IPS DF 6.9 (cell line): ENCODE data around the gene KRT85.

ENCODE experiments used
- DNase-seq: peaks from one replicate; pipeline ENCODE4 v3.0.0-alpha.2; 2013; ENCODE audit warnings: low read depth, low spot score
- H3K27ac ChIP-seq: one replicate; pipeline ENCODE4 v1.5.1; 2013; ENCODE audit warnings: low read length, control low read depth
- H3K27me3 ChIP-seq: 2 replicates; pipeline ENCODE4 v1.6.1; 2013; ENCODE audit warnings: mild to moderate bottlenecking, low read length; ENCODE audit not compliant: control insufficient read depth, insufficient read depth
- H3K36me3 ChIP-seq: 2 replicates; pipeline ENCODE4 v1.6.1; 2013; ENCODE audit warnings: low read length; ENCODE audit not compliant: control insufficient read depth, insufficient read depth
- H3K4me1 ChIP-seq: 2 replicates; pipeline ENCODE4 v1.6.1; 2013; ENCODE audit warnings: low read length; ENCODE audit not compliant: control insufficient read depth, insufficient read depth
- H3K4me3 ChIP-seq: 2 replicates; pipeline ENCODE4 v1.5.1; 2013; ENCODE audit warnings: mild to moderate bottlenecking, low read length
- H3K9me3 ChIP-seq: 2 replicates; pipeline ENCODE4 v1.6.1; 2013; ENCODE audit warnings: low read length, inconsistent platforms; ENCODE audit not compliant: control insufficient read depth, insufficient read depth
- WGBS: extraction: QIAGEN DNeasy Blood & Tissue Kit; methylation state at CpG from one replicate; pipeline ENCODE4 v1.1.7; 2013; ENCODE audit warnings: mixed read lengths, missing lambda C conversion rate; ENCODE audit not compliant: insufficient read length, insufficient coverage; 5-methylcytosine and 5-hydroxymethylcytosine counted together

Gene KRT85

DNA sequence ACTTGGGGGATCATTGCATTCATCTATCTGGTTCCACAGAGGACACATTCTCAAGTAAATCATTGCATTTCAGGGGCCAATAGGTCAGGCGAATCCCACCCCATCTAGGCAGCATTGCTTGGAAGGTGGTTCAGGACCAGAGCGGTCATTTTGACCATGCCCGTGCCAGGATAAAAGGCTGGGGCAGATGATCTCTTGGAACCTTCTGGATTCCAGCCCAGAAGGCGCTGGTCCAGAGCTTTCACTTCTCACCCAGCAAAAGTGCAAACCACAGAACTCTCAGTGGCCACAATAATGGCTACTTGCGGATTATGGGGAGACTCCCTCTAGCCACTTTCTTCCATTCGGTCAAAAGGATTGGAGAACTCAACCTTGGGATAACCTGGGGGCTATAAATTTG lies 595 bp upstream of the KRT85 start:
- H3K4me1 ChIP-seq, result no peaks in the 10 kb centered on the region
- H3K4me3 ChIP-seq, result no peak overlapping the region
- no CpG with 5 or more reads among the region's 6 CpGs for WGBS
- no peak for DNase-seq
- H3K27ac ChIP-seq, result no peak overlapping the region
- H3K36me3 ChIP-seq, result no peaks in the 10 kb centered on the region
- H3K9me3 ChIP-seq, result no peaks in the 10 kb centered on the region
- H3K27me3 ChIP-seq, result no peaks in the 10 kb centered on the region

- no peaks in the 10 kb centered on the region for H3K9me3 ChIP-seq
- H3K4me1 ChIP-seq, result no peaks in the 10 kb centered on the region; the same call in 1 of the 2 replicates
- H3K36me3 ChIP-seq, result no peaks in the 10 kb centered on the region
- H3K4me3 ChIP-seq, result no peak overlapping the region
- no peak overlapping the region for H3K27ac ChIP-seq
- H3K27me3 ChIP-seq, result no peaks in the 10 kb centered on the region
- DNase-seq, result no peak
- WGBS, result no CpG with 5 or more reads among the region's 14 CpGs
Observed at GRCh38 chr12:52364901-52365489, 2.3 kb downstream of the KRT85 start.

DNA sequence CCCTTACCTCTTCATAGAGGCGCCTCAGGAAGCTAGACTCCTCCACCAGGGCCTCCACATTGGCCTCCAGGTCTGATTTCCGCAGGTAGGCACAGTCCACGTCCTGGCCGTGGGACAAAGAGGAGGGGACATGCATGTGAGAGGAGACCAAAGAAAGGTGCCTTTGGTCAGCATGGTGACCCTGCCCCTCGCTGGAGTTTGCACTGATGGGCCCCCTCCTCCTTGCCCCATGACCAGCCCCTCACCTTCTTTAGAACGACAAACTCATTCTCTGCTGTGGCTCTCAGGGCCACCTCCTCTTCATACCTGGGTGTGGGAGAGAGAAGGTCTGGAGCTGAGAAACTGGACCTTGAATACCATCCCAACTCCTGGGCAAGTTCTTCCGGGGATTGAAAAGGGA lies 3.2 kb downstream of the KRT85 start:
- H3K4me1 ChIP-seq, result no peaks in the 10 kb centered on the region; the same call in 1 of the 2 replicates
- DNase-seq, result no peak
- H3K27ac ChIP-seq, result no peak overlapping the region
- no peak overlapping the region for H3K4me3 ChIP-seq
- H3K9me3 ChIP-seq, result no peaks in the 10 kb centered on the region
- no peaks in the 10 kb centered on the region for H3K27me3 ChIP-seq
- no CpG with 5 or more reads among the region's 7 CpGs for WGBS
- H3K36me3 ChIP-seq, result no peaks in the 10 kb centered on the region

GRCh38 chr12:52363111-52363679 lies 4.1 kb downstream of the KRT85 start:
- WGBS, result no CpG with 5 or more reads among the region's 12 CpGs
- H3K9me3 ChIP-seq, result no peaks in the 10 kb centered on the region
- no peak overlapping the region for H3K4me3 ChIP-seq
- DNase-seq, result no peak
- H3K36me3 ChIP-seq, result no peaks in the 10 kb centered on the region
- H3K27me3 ChIP-seq, result no peaks in the 10 kb centered on the region
- H3K4me1 ChIP-seq, result no peaks in the 10 kb centered on the region; the same call in 1 of the 2 replicates
- no peak overlapping the region for H3K27ac ChIP-seq

- Histone ChIP-seq H3K9me3 (no peaks in the 10 kb centered on the region), H3K36me3 (no peaks in the 10 kb centered on the region), H3K27me3 (no peaks in the 10 kb centered on the region), H3K4me1 (no peaks in the 10 kb centered on the region; the same call in 1 of the 2 replicates), H3K27ac (no peak overlapping the region), H3K4me3 (no peak overlapping the region)
- DNase-seq, result no peak
- WGBS, result no CpG with 5 or more reads among the region's 11 CpGs
Observed at GRCh38 chr12:52362118-52362726, 5.1 kb downstream of the KRT85 start.

DNA sequence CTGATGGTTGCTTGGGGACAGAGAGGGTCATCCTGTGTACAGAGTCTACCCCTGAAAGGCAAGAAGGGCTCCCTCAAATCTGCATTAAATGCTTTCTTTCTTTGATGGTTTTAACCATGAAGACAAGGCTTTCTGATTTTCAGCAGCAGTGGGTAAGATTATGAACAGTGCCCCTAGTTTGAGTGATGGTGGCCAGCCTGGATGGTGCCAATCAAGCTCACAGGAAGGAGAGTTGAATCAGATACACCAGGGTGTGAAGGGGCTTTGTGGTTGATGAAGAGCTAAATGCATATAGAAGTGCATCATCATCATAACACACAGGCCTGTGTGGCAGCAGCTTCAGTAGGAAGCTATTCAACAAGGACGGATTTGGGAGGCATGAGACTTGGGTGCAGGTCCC lies 5.7 kb downstream of the KRT85 start:
- H3K36me3 ChIP-seq, result no peaks in the 10 kb centered on the region
- H3K4me3 ChIP-seq, result no peak overlapping the region
- H3K27me3 ChIP-seq, result no peaks in the 10 kb centered on the region
- no peaks in the 10 kb centered on the region for H3K9me3 ChIP-seq
- no CpG with 5 or more reads among the region's 1 CpG for WGBS
- H3K27ac ChIP-seq, result no peak overlapping the region
- no peaks in the 10 kb centered on the region; the same call in 1 of the 2 replicates for H3K4me1 ChIP-seq
- DNase-seq, result no peak

DNA sequence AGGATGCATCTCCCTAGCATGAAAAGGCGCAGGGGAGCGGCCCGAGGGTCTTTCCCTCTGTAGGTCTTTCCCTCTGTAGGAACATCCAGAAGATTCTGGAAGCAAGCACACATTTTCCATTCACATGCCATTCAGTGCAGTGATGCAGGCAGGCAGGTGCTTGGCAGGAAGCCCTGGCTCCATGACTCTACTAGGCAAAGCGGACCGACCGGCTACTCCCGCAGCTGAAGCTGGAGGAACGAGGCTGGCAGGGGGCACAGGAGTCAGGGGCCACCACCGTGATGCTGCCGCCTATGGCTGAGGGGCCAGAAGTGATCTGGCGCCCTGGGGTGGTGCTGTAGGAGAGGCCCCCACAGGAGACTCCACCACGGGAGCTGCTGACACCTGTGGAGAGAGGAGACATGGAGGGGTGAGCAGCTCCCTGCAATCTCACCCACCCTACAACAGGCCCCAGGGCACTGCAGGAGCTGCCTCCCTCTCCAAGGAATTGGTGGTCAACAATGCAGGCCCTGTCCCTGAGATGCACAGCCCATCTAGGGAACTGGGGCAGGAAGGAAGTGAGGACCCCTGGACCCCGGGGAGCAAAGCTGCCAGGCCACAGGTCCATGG lies 6.5 kb downstream of the KRT85 start:
- no peak overlapping the region for H3K27ac ChIP-seq
- no CpG with 5 or more reads among the region's 13 CpGs for WGBS
- no peaks in the 10 kb centered on the region for H3K36me3 ChIP-seq
- no peak for DNase-seq
- no peaks in the 10 kb centered on the region; the same call in 1 of the 2 replicates for H3K4me1 ChIP-seq
- no peaks in the 10 kb centered on the region for H3K27me3 ChIP-seq
- H3K4me3 ChIP-seq, result no peak overlapping the region
- no peaks in the 10 kb centered on the region for H3K9me3 ChIP-seq

- H3K4me1 ChIP-seq, result no peaks in the 10 kb centered on the region; the same call in 1 of the 2 replicates
- WGBS, result no CpG with 5 or more reads among the region's 7 CpGs
- no peak for DNase-seq
- H3K36me3 ChIP-seq, result no peaks in the 10 kb centered on the region
- no peaks in the 10 kb centered on the region for H3K9me3 ChIP-seq
- H3K27ac ChIP-seq, result no peak overlapping the region
- H3K27me3 ChIP-seq, result no peaks in the 10 kb centered on the region
- H3K4me3 ChIP-seq, result no peak overlapping the region
Observed at GRCh38 chr12:52360106-52360662, 7.1 kb downstream of the KRT85 start.

GRCh38 chr12:52359621-52360061 lies 7.6 kb downstream of the KRT85 start:
- H3K9me3 ChIP-seq, result no peaks in the 10 kb centered on the region
- H3K4me1 ChIP-seq, result no peaks in the 10 kb centered on the region; the same call in 1 of the 2 replicates
- no peaks in the 10 kb centered on the region for H3K36me3 ChIP-seq
- H3K4me3 ChIP-seq, result no peak overlapping the region
- H3K27ac ChIP-seq, result no peak overlapping the region
- H3K27me3 ChIP-seq, result no peaks in the 10 kb centered on the region
- no peak for DNase-seq
- no CpG with 5 or more reads among the region's 5 CpGs for WGBS

DNA sequence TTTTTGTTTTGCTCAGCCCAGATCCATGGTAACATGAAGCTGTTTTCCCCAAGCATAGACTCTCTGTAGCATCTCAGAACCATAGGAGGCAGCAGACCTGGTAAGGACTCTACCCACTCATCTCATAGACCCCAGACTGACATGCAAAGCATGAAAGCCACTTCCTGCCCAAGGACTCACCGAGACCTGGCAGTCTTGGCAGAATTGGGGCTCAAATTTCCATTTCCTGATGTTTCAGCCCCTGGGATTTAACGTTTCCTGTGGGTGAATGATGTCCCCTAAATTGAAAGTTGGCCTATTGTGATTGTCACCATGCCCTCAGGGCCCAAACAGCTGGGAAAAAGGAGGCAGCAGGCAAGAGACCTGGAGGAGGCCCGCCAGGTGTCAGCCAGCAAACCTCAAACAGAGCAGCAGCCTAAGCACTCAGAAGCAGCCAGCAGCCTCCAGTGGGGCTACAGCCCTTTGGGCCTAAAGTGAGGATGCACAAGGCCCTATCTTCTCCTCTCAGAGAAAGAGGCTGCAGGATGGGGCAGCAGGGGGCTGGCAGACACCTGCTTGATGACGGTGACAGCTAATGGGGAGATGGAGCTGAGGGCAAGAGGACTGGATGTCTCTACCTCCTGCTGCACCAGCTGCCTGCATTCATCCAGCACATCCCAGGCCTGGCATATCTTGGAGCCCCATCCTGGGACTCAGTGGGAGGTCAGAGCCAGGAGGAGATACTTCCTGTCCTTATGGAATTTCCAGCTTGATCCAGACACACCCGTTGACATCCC lies 8.5 kb downstream of the KRT85 start:
- no CpG with 5 or more reads among the region's 5 CpGs for WGBS
- H3K4me3 ChIP-seq, result no peak overlapping the region
- no peaks in the 10 kb centered on the region; the same call in 1 of the 2 replicates for H3K4me1 ChIP-seq
- H3K9me3 ChIP-seq, result no peaks in the 10 kb centered on the region
- H3K27ac ChIP-seq, result no peak overlapping the region
- no peak for DNase-seq
- no peaks in the 10 kb centered on the region for H3K27me3 ChIP-seq
- no peaks in the 10 kb centered on the region for H3K36me3 ChIP-seq
